OCI-LY3 (cell line): ENCODE results near the gene ACSL4.

Experiments used
- H2AFZ ChIP-seq: fragments of 200-600, 300-600 bp; shearing (Covaris generic); 2 replicates; pipeline ENCODE4 v1.6.0; 2014; ENCODE audit warnings: antibody characterized with exemption, low read depth, low read length
- H3K27ac ChIP-seq: fragments of 200-600, 300-600 bp; sonication (generic); 2 replicates; pipeline ENCODE4 v1.5.1; 2014; ENCODE audit warnings: mild to moderate bottlenecking, low read length, moderate library complexity, mixed read lengths
- H3K27me3 ChIP-seq: fragments of 200-600, 300-600 bp; sonication (generic); 2 replicates; pipeline ENCODE4 v1.6.1; 2014; ENCODE audit warnings: low read depth, low read length, mixed read lengths
- H3K36me3 ChIP-seq: fragments of 200-600, 300-600 bp; sonication (generic); replicated peaks from 2 replicates; pipeline ENCODE3; 2014; ENCODE audit warnings: low read depth, low read length, mixed read lengths
- H3K4me1 ChIP-seq: fragments of 300-600, 200-600 bp; sonication (generic); 2 replicates; pipeline ENCODE4 v1.6.1; 2014; ENCODE audit warnings: low read length, mixed read lengths
- H3K4me2 ChIP-seq: fragments of 200-600, 300-600 bp; sonication (generic); 2 replicates; pipeline ENCODE4 v1.6.1; 2014; ENCODE audit warnings: low read length, mixed read lengths
- H3K4me3 ChIP-seq: fragments of 300-600, 200-600 bp; sonication (generic); 2 replicates; pipeline ENCODE4 v1.5.1; 2014; ENCODE audit warnings: antibody characterized with exemption, mild to moderate bottlenecking, low read length, moderate library complexity
- H3K79me2 ChIP-seq: fragments of 300-600, 200-600 bp; shearing (Covaris generic); 2 replicates; pipeline ENCODE4 v1.6.1; 2014; ENCODE audit warnings: mild to moderate bottlenecking, low read length, mixed read lengths
- H3K9ac ChIP-seq: fragments of 300-600, 200-600 bp; shearing (Covaris generic); 2 replicates; pipeline ENCODE4 v1.6.0; 2014; ENCODE audit warnings: mild to moderate bottlenecking, low read length, moderate library complexity
- H3K9me3 ChIP-seq: fragments of 200-600, 300-600 bp; shearing (Covaris generic); 2 replicates; pipeline ENCODE4 v1.6.1; 2014; ENCODE audit warnings: low read length, mixed read lengths; ENCODE audit not compliant: insufficient read depth
- H4K20me1 ChIP-seq: fragments of 200-600, 300-600 bp; sonication (generic); 2 replicates; pipeline ENCODE4 v1.6.1; 2016; ENCODE audit warnings: low read length, mixed read lengths; ENCODE audit not compliant: insufficient read depth
- CTCF ChIP-seq: fragments of 200-600, 300-600 bp; sonication (generic); IDR thresholded peaks from 2 replicates; pipeline ENCODE4 v1.5.1; 2014; ENCODE audit warnings: antibody characterized with exemption, low read length, low read depth
- EZH2phosphoT487 ChIP-seq: fragments of 200-600 bp; shearing (Covaris generic); IDR thresholded peaks from 2 replicates; pipeline ENCODE4 v1.6.1; 2018; ENCODE audit warnings: antibody characterized with exemption, mixed run types, low read depth

The ACSL4 gene

GRCh38 chrX:109770780-109771179, 37.7 kb upstream of the ACSL4 start:
- no peak for TF ChIP-seq CTCF
- no peak for TF ChIP-seq EZH2phosphoT487
- H4K20me1 ChIP-seq, result no peaks in the 10 kb centered on the region
- no peaks in the 10 kb centered on the region for H3K9me3 ChIP-seq

GRCh38 chrX:109760922-109761250, 27.8 kb upstream of the ACSL4 start:
- Histone ChIP-seq H3K27me3 (no peaks in the 10 kb centered on the region), H2AFZ (no peak overlapping the region)
- TF ChIP-seq EZH2phosphoT487, result no peak

More at GRCh38 chrX:109770780-109771179, 37.7 kb upstream of the ACSL4 start:
- Histone ChIP-seq H3K9ac (no peak overlapping the region), H3K4me1 (peaks cover 26% of the 10 kb centered on the region), H3K4me2 (no peak overlapping the region), H3K36me3 (no peaks in the 10 kb centered on the region), H3K79me2 (no peaks in the 10 kb centered on the region), H3K27me3 (no peaks in the 10 kb centered on the region), H3K27ac (no peak overlapping the region), H2AFZ (no peak overlapping the region), H3K4me3 (no peak overlapping the region)

GRCh38 chrX:109760209-109760921, 27.3 kb upstream of the ACSL4 start:
- H3K36me3 ChIP-seq, result no peaks in the 10 kb centered on the region
- H3K27me3 ChIP-seq, result no peaks in the 10 kb centered on the region

More at GRCh38 chrX:109760922-109761250, 27.8 kb upstream of the ACSL4 start:
- H3K27ac ChIP-seq, result no peak overlapping the region
- no peaks in the 10 kb centered on the region for H4K20me1 ChIP-seq
- no peaks in the 10 kb centered on the region for H3K79me2 ChIP-seq
- no peaks in the 10 kb centered on the region for H3K9me3 ChIP-seq
- H3K4me2 ChIP-seq, result no peak overlapping the region
- no peak overlapping the region for H3K4me3 ChIP-seq
- H3K36me3 ChIP-seq, result no peaks in the 10 kb centered on the region
- no peaks in the 10 kb centered on the region for H3K4me1 ChIP-seq
- no peak overlapping the region for H3K9ac ChIP-seq

DNA sequence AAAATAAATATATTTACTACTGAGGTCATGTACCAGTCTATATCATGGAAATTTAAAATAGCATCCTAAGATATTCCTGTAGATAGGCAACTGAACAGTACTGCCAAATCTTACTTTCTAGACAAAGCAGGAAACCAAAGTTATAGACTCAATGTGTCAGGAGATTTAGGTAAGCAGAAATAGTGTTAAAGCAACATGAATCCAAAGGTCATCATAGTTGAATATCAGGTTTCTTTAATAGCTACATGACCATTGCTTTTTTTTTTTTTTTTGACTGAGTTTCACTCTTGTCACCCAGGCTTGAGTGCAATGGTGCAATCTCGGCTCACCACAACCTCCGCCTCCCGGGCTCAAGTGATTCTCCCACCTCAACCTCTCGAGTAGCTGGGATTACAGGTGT, 20.2 kb upstream of the ACSL4 start:
- no peak overlapping the region for H3K4me2 ChIP-seq
- no peak overlapping the region for H2AFZ ChIP-seq
- H3K9ac ChIP-seq, result no peak overlapping the region
- H4K20me1 ChIP-seq, result no peaks in the 10 kb centered on the region
- H3K4me3 ChIP-seq, result no peak overlapping the region
- no peak overlapping the region for H3K27ac ChIP-seq
- no peaks in the 10 kb centered on the region for H3K36me3 ChIP-seq
- no peak for TF ChIP-seq EZH2phosphoT487
- no peak for TF ChIP-seq CTCF
- H3K4me1 ChIP-seq, result no peaks in the 10 kb centered on the region
- H3K9me3 ChIP-seq, result no peaks in the 10 kb centered on the region
- H3K27me3 ChIP-seq, result no peaks in the 10 kb centered on the region
- no peaks in the 10 kb centered on the region for H3K79me2 ChIP-seq

More at GRCh38 chrX:109760209-109760921, 27.3 kb upstream of the ACSL4 start:
- Histone ChIP-seq H4K20me1 (no peaks in the 10 kb centered on the region), H3K9ac (no peak overlapping the region), H3K4me2 (no peak overlapping the region), H3K9me3 (no peaks in the 10 kb centered on the region), H3K4me1 (no peaks in the 10 kb centered on the region), H2AFZ (no peak overlapping the region), H3K79me2 (no peaks in the 10 kb centered on the region), H3K4me3 (no peak overlapping the region), H3K27ac (no peak overlapping the region)
- no peak for TF ChIP-seq CTCF
